T-helper 9 cell (primary cell): Measurements from ENCODE around the gene WWOX.

ENCODE experiments used
- DNase-seq: peaks from one replicate; pipeline ENCODE4 v3.0.0-alpha.2; 2020

The WWOX gene

DNA sequence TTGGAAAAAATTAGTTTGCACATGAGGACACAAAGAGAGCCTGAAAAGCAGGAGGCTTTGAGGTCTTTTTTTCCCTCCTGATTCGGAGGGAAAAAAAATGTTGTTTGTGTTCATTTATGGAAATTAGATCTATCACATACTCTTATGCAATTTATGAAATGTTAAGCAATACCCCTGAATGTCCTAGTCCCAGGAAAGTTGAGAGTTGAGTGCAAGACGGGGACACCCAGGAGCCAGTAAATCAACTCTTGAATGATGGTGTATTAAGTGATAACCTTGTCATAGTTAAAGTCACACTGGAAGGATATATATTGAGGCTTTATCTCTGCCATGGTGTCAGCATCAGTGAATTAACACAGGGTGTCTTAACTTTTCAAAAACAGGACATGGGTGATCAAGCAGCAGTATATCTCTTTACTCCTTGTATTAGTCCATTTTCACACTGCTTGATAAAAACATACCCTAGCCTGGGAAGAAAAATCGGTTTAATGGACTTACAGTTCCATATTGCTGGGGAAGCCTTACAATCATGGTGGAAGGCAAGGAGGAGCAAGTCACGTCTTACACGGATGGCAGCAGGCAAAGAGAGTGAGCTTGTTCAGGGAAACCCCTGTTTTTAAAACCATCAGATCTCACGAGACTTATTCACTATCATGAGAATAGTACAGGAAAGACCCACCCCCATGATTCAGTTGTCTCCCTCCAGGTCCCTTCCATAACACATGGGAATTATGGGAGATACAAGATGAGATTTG is 1032.0 kb downstream of the WWOX start:
- no peak for DNase-seq

DNA sequence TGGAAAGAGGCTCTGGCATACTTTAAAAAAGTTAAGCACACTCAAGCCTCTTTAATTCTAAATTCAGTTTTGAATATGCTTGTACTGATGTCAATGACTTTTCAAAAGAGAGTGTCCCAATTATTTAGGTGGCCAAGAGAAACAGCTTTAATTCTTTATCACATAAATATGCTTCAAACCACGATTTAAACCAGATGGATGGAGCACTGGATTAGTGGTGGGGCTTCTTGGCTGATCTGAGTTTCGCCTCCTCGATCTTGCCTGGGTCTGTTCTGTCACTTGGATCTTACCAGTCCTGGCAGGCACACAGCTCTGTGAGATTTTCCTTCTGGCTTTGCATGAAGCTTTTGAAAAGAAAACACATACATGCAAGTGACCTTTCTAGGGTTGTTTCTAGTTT is 1033.2 kb downstream of the WWOX start:
- no peak for DNase-seq

DNA sequence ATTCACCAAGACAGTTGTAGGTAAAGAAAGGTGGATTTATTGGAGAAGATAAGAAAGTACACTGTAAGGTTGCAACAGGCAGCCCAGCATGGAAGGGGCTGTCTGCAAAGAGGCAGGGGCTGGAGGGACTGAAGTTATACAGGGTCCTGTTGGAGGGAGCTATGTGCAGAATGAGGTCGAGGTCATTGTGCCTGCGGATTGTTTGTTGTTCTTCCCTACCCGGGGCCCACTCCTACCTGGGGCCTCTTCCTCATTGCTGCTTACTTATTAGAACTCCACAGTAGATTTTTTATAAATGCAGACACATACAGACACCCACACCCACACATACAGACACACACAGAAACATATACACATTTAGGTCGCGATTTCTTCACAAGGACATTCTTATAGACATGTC is 1034.8 kb downstream of the WWOX start:
- DNase-seq = no peak

DNA sequence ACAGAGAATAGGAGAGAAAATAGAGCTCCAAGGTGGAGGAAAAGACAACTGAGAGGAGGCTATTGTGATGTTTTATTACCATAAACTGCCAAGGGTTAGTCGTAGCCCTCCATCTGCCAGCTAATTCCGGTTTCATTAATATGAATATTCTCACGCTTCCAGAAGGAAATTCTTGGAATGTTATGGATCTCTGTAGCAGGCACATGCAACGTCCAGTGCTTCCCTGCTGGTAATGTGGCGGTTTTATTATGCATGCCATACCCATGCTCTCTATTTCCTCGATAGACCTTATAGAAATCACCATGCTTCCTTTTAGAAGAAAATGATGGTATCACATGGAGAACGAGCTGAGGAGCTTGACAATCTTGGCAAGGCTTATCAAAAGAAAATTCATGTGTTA is 1037.5 kb downstream of the WWOX start:
- no peak for DNase-seq

DNA sequence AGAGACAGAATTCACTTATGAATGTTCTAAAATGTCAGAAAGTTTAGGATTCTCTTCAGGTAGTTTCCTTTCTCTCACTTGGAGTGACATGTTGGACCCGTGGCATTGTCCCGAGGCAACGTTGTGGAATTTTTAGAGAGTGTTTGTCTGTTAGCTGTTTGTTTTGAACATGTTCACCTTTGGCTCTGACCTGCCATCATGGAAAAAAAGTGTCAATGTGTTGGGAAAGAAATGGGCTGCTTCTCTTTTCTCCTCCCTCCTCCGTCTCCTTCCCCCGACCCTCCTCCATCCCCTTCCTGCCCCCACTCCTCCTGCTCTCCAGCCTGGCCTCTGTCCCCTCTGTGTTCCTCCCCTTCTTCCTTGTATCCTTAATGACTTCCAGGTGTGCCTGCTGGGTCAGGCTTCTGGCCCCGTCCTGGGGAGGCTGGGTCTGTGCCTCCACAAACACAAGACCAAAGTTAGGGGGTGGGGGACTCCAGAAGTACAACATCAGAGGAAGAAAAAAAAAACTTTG is 1038.0 kb downstream of the WWOX start:
- no peak for DNase-seq

DNA sequence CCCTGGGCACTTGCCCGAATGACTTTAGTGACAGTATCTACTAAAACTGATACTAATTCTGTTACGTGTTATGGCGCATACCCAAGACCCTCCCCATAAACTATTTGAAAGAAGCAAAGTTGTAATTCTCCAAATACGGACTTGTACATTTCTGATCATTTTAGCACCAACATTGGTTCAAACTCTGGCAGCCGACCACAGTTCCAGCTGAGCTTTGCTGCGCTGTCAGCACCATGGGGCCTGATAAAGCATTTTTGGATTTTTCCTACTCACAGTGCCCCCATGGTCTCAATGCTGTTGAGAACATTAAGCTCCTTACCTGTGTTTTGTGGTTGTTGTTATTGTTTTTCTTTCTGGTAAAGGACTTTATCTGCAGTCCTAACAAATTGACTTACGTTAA is 1040.3 kb downstream of the WWOX start:
- DNase-seq = no peak

DNA sequence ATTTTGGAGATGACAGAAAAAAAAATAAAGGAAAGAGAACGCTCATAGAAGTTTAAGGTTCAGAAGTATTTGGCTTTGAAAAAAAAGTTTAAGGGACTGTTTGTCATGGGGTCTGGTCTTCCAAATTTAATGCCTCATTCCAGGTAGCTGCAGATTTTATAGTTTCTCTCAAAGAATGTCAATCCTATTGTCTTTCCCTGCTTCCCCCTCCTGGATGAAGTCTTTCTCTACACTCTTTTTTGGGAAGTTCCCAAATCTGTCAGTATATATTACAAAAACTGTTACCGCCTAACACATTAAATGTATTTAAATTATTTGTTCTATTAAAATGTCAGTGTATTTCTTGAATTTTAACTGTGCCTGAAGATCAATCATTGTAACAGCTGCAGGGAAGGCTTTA is 1043.6 kb downstream of the WWOX start:
- no peak for DNase-seq

DNA sequence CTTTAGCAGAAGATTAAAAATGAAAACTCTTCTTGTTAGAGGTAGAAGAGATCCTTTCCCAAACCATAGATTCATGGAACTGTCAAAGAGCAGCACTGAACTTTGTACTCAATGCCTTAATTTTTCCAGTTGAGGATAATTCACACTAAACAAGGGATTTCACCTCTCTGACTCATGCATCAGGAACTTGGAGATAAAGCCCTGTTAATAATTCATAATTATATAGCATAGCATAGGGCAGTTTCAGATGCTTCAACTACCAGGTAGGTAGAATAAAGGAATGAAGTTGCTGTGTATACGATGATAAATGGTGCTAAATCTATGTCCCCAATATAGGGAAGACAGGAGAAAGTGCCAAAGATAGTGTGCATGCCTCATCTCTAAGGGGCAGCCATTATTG is 1050.7 kb downstream of the WWOX start:
- no peak for DNase-seq

DNA sequence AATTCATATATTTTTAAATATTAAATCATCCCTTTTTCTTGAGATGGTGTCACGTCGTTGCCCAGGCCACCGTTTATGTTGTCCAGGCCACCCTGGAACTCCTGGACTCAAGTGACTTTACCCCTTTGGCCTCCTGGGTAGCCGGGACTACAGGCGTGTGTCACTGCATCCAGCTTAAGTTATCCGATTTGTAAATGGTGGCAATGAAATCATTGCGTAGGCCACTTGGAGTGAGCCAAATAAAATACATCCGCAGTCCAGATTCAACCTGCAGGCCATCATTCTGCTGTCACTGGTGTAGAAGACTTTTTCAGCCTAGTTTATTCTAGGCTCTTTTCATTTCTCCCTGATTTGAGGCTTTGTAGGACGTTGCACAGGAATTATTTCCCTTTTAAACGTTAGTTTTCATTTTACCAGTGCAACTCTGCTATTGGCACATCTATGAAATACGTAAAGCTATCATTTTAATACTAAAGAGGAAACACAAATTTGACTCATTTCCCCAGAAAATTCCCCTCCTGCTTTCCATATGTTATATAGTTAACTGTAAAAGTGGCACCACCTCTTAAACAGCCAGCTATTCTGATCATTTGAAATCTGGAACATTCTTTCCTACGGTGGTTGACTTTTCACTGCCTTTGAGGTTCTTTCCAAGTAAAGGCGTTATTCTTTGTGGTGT is 1051.3 kb downstream of the WWOX start:
- DNase-seq = no peak

DNA sequence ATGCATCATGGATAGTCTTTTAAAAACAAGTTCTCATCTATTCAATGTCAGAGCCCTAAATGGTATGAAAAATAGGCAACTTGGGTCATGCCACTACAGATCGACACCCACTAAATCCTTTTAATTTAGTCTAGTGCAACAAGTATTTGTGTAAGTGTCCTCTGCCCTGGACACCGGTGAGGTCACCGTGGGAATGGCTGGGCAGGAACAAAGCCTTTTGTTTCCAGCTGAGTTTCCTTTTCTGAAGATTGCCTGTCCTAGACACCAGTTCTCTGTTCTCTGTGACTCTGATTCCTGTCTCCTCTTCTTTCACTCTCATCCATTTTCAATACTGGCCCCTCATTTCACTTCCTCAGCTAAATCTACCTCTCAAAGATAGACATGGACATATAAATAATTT is 1054.6 kb downstream of the WWOX start:
- DNase-seq = no peak

DNA sequence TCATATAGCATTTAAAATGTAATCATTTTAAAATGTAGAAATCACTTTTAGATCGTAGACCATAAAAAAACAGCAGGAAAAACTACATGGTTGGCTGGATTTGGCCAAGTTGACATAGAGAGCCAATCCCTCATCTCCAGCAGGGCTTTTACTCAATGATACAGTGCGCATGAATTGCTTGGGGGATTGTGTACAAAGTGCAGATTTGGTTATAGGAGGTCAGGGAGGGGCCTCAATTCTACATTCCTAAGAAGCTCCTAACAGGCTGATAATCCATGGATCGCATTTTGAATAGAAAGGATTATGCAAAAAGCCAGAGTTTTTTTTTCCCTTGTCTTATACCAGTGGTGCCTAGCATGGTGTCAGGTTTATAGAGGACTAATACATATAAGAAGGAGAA is 1056.0 kb downstream of the WWOX start:
- DNase-seq = no peak

DNA sequence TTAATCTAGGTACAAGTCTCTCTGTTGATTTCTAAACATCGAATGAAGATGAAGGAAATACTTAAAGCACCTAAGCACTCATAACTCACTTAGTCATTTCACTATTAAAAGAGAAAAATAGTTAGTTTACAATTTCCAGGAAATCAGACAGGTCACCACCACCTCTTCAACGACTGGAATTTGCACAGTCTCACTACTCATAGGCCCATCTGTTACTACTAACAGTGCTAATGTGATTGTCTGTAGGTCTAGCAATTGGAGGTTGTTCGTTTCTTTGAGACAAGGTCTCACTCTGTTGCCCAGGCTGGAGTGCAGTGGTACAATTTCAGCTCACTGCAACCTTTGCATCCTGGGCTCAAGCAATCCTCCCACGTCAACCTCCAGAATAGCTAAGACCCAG is 1056.5 kb downstream of the WWOX start:
- no peak for DNase-seq

DNA sequence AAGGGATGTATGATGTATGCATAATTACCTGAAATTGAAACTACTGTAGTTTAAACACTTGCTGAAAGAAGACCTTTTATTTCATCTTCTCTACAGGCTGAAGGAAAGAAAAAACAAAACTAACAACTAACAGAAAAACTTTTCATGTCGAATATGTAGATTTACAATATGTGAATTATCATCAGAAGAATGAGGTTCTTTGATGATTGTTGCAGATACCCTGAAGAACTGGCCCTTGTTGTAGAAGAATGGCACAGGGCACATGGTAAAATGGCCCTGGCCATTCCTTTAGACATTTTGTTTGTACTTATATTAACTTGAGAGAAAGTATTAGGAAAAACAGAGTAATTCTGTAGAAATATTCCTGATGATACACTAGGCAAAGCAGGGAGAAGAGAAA is 1057.3 kb downstream of the WWOX start:
- no peak for DNase-seq

DNA sequence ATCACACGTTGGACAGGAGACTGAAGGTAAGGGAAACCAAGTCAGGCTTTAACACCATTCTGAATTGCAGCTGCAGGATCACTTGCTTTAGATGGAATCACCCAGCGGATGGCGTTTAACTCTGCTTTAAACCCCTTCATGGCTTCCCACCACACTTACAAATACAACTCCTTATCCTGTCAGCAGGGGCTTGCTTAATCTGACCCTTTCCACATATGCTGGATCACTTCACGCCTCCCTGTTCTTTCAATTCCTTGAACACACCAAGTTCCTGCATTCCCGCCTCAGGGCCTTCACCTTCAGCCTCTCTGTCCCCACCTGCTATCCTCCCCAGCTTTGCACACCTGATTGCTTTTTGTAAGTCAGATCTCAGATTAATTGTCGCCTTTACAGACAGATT is 1058.9 kb downstream of the WWOX start:
- DNase-seq = no peak

DNA sequence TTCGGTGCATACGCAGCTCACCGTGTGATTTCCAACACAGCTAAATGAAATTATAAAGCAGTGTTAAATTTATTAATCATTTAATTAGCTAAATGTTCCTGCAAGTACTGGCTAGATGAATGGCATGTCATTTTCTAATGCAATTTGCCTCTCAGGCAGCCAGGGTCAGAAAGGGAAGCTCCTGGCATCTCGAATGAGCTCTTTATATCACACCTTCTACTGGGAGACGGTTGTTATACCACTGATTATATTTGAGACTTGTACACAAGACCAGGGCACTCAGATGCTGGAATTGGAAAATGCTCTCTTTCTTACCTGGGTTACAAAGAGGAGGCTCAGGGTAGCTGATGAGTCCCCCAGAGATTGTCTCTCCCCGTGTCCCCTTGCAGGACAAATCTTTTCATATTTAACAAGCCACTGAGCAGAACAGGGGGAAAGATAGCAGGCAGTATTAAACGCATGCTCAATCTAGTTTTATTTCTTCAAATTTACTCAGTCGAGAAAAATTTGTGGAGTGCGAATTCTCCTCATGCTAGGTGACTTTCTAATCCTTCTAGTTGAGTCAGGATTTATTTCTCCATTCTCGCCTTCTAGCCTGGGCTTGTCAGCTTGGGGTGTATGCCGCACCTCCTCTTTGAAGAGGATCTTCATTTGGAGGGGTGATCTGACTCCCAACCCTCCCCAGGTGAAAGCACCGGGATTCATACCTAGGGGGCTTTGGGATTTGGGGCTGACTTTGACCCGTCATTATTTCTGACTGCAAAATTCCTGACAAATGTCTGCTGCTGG is 1060.0 kb downstream of the WWOX start:
- no peak for DNase-seq

DNA sequence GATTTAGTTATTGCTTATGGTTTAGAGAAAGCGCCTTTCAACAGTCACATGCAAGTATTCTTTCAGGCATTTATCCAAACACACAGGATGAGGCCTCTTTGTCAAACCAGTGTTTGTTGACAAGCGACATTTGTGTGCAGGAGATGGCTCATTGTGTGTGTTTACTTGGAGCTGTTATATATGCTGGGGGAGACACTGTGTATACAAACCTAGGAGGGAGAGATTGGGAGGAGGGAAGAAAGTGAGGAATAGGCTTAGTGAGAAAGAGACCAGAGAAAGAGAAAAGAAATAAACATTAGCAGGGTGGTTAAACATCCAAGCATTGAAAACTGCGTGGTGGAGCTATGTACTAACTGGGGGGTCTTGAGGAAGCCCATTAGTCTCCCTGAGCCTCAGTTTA is 1063.5 kb downstream of the WWOX start:
- DNase-seq = no peak

DNA sequence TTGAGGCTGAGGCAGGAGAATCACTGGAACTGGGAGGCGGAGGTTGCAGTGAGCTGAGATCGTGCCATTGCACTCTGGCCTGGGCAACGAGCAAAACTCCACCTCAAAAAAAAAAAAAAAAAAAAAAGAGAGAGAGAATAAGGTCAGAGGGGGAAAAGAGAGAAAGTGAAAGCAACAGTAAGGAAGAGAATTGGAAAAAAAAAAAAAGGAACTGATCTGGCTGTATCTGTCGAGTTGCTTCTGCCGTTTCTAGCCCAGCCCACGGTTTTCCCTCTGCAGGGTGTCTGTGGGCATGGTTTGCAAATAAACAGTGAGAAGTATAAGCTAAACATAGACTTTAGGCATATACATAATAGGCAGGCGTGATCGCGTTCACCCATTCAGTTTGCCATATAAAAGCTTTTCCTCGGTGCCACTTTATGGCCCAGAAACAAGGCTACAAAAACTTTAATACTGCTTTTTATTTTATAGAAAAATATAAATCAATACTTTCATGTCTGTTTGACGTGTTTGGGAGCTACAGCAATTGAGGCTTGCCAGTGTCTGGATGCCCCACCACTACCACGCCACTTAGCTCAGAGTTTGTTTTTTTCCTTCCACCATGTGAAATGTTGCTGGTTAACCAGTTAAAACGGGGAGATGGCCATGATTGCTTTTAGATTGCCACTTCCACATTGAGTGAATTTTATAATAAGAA is 1064.4 kb downstream of the WWOX start:
- DNase-seq = no peak

DNA sequence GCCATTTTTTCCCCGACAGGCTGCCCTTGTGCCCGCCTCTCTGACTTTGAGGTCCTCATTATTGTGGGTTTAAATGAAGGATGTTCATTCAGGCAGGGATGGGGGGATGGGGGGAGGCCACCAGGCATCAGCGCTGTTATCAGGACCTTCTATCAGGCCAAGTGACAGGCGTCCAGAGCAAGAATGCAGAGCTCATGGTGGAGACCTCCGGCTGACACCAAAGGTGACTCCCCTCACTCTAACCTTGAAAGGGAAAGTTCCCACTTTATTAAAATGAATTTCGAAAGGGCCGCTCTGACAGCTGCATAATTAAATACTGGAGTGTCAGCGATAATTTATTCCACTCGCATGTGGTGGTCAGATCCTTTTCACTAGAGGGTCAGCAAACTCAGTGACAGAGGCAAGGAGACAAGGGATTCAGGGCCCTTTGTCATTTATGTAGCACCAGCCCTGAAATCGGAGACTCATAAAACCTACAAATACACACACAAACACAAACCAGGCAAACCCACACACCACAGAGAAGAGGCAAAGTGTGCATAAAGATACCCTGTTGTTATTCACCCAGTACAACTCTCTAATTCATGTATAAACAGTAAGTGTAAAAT is 1065.0 kb downstream of the WWOX start:
- no peak for DNase-seq

DNA sequence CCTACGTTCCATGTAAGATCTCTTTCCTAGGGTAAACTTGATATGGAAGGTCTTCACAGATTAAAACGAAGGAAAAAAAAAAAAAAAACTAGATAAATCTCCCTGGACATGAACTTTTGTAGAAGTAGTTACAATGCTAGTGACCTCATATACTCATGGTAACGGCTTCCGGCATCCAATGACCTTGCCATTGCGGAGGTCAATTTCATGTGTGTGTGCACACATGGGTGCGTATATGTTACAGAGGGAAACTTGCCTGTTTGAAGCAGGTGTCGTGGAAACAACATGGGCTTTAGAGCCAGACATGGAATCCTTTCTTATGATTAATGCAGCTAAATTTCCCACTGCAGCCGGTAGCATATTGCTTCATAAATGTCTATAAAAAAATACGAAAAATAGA is 1065.6 kb downstream of the WWOX start:
- DNase-seq = no peak

DNA sequence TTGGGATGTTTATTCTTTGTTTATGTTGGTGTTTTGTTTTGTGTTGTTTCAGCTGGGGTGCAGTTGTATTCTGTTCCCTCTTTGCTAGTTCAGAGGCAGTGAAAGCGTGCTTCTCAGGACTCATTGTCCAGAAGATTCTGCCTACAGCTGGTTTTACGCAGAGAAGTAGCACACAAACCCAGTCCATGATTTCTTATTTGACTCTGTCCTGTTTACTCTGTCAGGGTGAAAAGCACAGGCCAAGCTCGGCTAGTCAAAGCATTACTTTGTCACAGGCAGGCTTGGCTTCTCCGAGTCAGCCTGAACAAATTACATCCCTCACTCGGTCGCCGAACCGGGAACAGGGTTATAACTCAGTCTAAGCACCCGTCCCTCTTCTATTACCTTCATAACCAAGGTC is 1066.1 kb downstream of the WWOX start:
- no peak for DNase-seq

DNA sequence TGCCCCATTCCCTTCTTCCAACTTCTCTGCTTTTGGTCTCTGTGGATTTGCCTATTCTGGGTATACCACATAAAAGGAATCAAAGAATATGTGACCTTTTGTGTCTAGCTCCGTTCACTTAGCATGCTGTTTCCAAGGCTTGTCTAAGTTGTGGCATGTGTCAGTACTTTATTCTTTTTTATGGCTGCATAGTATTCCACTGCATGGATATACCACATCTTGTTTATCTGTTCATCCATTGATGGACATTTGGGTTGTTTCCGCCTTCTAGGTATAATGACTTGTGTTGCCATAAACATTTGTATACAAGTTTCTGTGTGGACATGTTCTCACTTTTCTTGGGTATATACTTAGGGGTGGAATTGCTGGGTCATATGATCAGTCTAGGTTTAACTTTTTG is 1068.4 kb downstream of the WWOX start:
- no peak for DNase-seq

DNA sequence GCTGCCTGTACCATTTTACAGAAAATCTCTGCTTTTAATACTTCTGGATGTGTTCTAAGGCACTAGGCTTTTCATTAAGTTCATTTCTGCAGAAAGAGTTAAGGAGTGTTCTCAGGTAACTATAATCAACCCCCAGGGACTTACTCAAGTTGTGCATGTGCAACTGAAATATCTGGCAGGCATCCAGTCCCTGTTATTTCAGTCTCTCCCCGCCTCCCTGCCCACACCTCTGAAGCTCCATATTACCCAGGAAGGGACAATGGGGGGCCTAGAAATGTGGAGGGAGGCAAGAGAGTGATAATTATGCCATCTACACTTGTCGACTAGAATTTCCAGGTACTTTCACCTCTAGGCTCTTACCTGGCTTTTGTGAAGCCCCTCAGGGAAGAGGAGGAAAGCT is 1068.9 kb downstream of the WWOX start:
- no peak for DNase-seq

DNA sequence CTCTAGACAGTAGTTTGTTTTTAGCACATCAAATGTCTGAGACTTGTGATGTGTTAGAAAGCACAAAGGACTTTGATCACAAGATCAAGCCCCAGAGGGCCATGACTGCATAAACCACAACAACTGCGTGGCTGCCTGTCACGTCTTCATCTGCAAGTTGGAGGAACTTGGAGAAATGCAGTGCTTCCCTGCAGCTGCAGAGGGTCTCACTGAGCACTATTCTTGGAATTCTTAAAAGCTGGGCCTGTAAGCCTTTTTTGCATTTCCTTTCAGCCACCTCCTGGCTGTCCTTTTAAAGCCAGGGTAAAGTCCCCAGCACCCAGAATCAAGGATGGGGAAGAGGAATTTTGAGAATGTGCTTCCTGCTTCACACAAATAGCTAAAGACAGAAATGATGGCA is 1069.8 kb downstream of the WWOX start:
- DNase-seq = no peak
